K562 (cell line): ENCODE measurements around the gene INKA2. TPM values are rescaled to one million over a fixed set of nuclear protein-coding genes. Genes with fewer than 3 reads are reported as not detected.

Source experiments
- ASH1L ChIP-seq: fragments of 450-650 bp; IDR thresholded peaks from 2 replicates; pipeline ENCODE4 v1.6.1; 2018; ENCODE audit warnings: borderline replicate concordance, mild to moderate bottlenecking, low read depth; ENCODE audit not compliant: partially characterized antibody
- CBFA2T2 ChIP-seq: fragments of 450-650 bp; conservative IDR thresholded peaks from 2 replicates; pipeline ENCODE4 v1.6.1; 2017; ENCODE audit warnings: mild to moderate bottlenecking
- CSDE1 ChIP-seq, 2 experiments: fragments of 450-650 bp; IDR thresholded peaks; 2 replicates each; pipeline ENCODE4 v1.6.1; 2016; ENCODE audit warnings: mild to moderate bottlenecking in 1 of 2
- CTBP1 ChIP-seq: fragments of 450-650 bp; IDR thresholded peaks from 2 replicates; pipeline ENCODE4 v1.6.1; 2016; ENCODE audit warnings: borderline replicate concordance
- FUS ChIP-seq: fragments of 200-400 bp; formaldehyde crosslinking; optimal IDR thresholded peaks from 2 replicates; pipeline ENCODE3; 2017; ENCODE audit warnings: low read depth, low read length
- GABPB2 ChIP-seq: fragments of 250-450 bp; sonication (Bioruptor Pico); conservative IDR thresholded peaks from 2 replicates; pipeline ENCODE4 v1.5.1; 2021; ENCODE audit warnings: mild to moderate bottlenecking
- HDAC1 ChIP-seq, 2 experiments: fragments of 450-650 bp; IDR thresholded peaks; 2 replicates each; pipeline ENCODE4 v1.6.1; 2016 to 2017; ENCODE audit warnings: inconsistent platforms in 1 of 2, mild to moderate bottlenecking in 1 of 2, moderate library complexity in 1 of 2
- MTA3 ChIP-seq: fragments of 450-650 bp; formaldehyde crosslinking; IDR thresholded peaks from 2 replicates; pipeline ENCODE4 v1.6.1; 2017; ENCODE audit warnings: mild to moderate bottlenecking, borderline replicate concordance
- PCBP1 ChIP-seq: fragments of 200-400 bp; formaldehyde crosslinking; IDR thresholded peaks from 2 replicates; pipeline ENCODE4 v1.6.1; 2018; ENCODE audit warnings: mild to moderate bottlenecking, low read depth, low read length; ENCODE audit not compliant: poor library complexity, severe bottlenecking
- RBFOX2 ChIP-seq: fragments of 200-400 bp; formaldehyde crosslinking; IDR thresholded peaks from 2 replicates; pipeline ENCODE4 v1.6.1; 2017; ENCODE audit warnings: low read depth, mild to moderate bottlenecking, low read length, moderate library complexity
- SIN3A ChIP-seq, 2 experiments: fragments of 150-350 bp in 1 of 2; IDR thresholded peaks; 2 replicates each; pipeline ENCODE4 v1.6.1; 2011 to 2016; ENCODE audit warnings: borderline replicate concordance in 2 of 2, low read depth in 2 of 2, low read length in 2 of 2, mild to moderate bottlenecking in 2 of 2, moderate library complexity in 2 of 2; ENCODE audit not compliant: control insufficient read depth in 1 of 2
- TARDBP ChIP-seq: fragments of 450-650 bp; IDR thresholded peaks from 2 replicates; pipeline ENCODE4 v1.6.1; 2016
- TCF3 ChIP-seq: sonication (generic); formaldehyde crosslinking; IDR thresholded peaks from 2 replicates; pipeline ENCODE4 v1.4.0; 2020; ENCODE audit warnings: mild to moderate bottlenecking, missing genetic modification reagents
- THAP12 ChIP-seq: fragments of 250-450 bp; sonication (Bioruptor Pico); IDR thresholded peaks from 2 replicates; pipeline ENCODE4 v1.9.0; 2021; ENCODE audit warnings: mild to moderate bottlenecking, inconsistent platforms
- XRCC3 ChIP-seq: fragments of 450-650 bp; IDR thresholded peaks from 2 replicates; pipeline ENCODE4 v1.6.1; 2017; ENCODE audit warnings: mild to moderate bottlenecking, moderate library complexity
- ZNF146 ChIP-seq: IDR thresholded peaks from one replicate; pipeline ENCODE4 v1.6.1; 2018; ENCODE audit warnings: missing compliant biosample characterization; ENCODE audit not compliant: unreplicated experiment
- ZNF311 ChIP-seq: fragments of 250-450 bp; sonication (Bioruptor Pico); IDR thresholded peaks from 2 replicates; pipeline ENCODE4 v1.4.0; 2020; ENCODE audit warnings: mild to moderate bottlenecking, moderate library complexity
- ZNF589 ChIP-seq: fragments of 200-800 bp; sonication (Bioruptor generic); IDR thresholded peaks from 2 replicates; pipeline ENCODE4 v1.6.1; 2016; ENCODE audit warnings: low read depth, missing genetic modification characterization, missing compliant biosample characterization
- ZZZ3 ChIP-seq: fragments of 450-650 bp; IDR thresholded peaks from 2 replicates; pipeline ENCODE4 v1.6.1; 2016; ENCODE audit warnings: antibody characterized with exemption, mild to moderate bottlenecking, moderate library complexity
- polyA plus RNA-seq, 8 experiments: library from polyadenylated mRNA; depleted of rRNA in 4 of 8; stranded (reverse) in 5 of 8; unstranded in 3 of 8; fragments of >200 nt; fragmentation: Nextera tagmentation in 2 of 8; fragmentation: Illumina TruSeq in 1 of 8; extraction: Ambion mirVana in 2 of 8; extraction: Trizol in 1 of 8; gene quantifications; 2 replicates each; pipeline versions ENCODE4 v1.2.1 to v1.2.3, GENCODE V29; 2011 to 2014; ENCODE audit warnings: inconsistent platforms in 1 of 8, missing spikeins in 1 of 8
- total RNA-seq, 7 experiments: library from RNA; depleted of rRNA in 6 of 7; stranded (reverse); fragments of >200 nt in 6 of 7; fragmentation: Illumina TruSeq in 2 of 7; extraction: Trizol in 2 of 7; gene quantifications; 2 replicates each; pipeline versions ENCODE4 v1.2.1 to v1.2.3, GENCODE V29; 2011 to 2021; ENCODE audit warnings: low replicate concordance in 1 of 7
- TF ChIP-seq, protein P1 (sequence below): fragments of 250-450 bp; sonication (Bioruptor Pico); IDR thresholded peaks from 2 replicates; pipeline ENCODE4 v1.4.0; 2020; ENCODE audit warnings: borderline replicate concordance
- TF ChIP-seq, protein P2 (sequence below): fragments of 250-450 bp; sonication (Bioruptor Pico); IDR thresholded peaks from 2 replicates; pipeline ENCODE4 v1.8.0; 2021; ENCODE audit warnings: mild to moderate bottlenecking, moderate library complexity
- TF ChIP-seq, protein P3 (sequence below): fragments of 250-450 bp; sonication (Bioruptor Pico); IDR thresholded peaks from 2 replicates; pipeline ENCODE4 v1.4.0; 2020

The INKA2 gene
- total and polyA plus RNA-seq, 9 of the 15 experiments (the other 6 are each of a cell fraction or from before 2014, with no cell fraction given): 0.04 to 1.4 (median 0.26) TPM; not detected in 1

- TF ChIP-seq, protein P1, sequence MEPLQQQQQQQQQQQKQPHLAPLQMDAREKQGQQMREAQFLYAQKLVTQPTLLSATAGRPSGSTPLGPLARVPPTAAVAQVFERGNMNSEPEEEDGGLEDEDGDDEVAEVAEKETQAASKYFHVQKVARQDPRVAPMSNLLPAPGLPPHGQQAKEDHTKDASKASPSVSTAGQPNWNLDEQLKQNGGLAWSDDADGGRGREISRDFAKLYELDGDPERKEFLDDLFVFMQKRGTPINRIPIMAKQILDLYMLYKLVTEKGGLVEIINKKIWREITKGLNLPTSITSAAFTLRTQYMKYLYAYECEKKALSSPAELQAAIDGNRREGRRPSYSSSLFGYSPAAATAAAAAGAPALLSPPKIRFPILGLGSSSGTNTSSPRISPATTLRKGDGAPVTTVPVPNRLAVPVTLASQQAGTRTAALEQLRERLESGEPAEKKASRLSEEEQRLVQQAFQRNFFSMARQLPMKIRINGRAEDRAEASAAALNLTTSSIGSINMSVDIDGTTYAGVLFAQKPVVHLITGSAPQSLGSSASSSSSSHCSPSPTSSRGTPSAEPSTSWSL (CRISPR knock-in tag): no peak
- TF ChIP-seq HDAC1 (IDR thresholded peaks at IDR 0.05) (peak in 1 of 2 experiments; percentile 50; a peak in 1 of 4 replicates), FUS (no peak), CSDE1 (IDR thresholded peaks at IDR 0.05) (no peak), XRCC3 (no peak), ZNF311 (no peak), CTBP1 (peak; percentile 69), THAP12 (CRISPR knock-in tag) (no peak), ASH1L (peak; percentile 73), ZNF146 (peak; percentile 19), GABPB2 (0 out of 2 replicates have a peak, but pooled peaks have one; percentile 60), MTA3 (peak; percentile 71; the same call in 1 of the 2 replicates), PCBP1 (peak; percentile 81), ZZZ3 (no peak), ZNF589 (no peak), TCF3 (CRISPR knock-in tag) (no peak), TARDBP (0 out of 2 replicates have a peak, but pooled peaks have one; percentile 71), CBFA2T2 (peak; percentile 57), RBFOX2 (peak; percentile 74), SIN3A (IDR thresholded peaks at IDR 0.05; ENCODE audit: borderline replicate concordance in 2 of 2, control insufficient read depth in 1 of 2, low read depth in 2 of 2, low read length in 2 of 2) (no peak)
- TF ChIP-seq, protein P2, sequence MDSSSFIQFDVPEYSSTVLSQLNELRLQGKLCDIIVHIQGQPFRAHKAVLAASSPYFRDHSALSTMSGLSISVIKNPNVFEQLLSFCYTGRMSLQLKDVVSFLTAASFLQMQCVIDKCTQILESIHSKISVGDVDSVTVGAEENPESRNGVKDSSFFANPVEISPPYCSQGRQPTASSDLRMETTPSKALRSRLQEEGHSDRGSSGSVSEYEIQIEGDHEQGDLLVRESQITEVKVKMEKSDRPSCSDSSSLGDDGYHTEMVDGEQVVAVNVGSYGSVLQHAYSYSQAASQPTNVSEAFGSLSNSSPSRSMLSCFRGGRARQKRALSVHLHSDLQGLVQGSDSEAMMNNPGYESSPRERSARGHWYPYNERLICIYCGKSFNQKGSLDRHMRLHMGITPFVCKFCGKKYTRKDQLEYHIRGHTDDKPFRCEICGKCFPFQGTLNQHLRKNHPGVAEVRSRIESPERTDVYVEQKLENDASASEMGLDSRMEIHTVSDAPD (CRISPR knock-in tag): no peak
- TF ChIP-seq, protein P3, sequence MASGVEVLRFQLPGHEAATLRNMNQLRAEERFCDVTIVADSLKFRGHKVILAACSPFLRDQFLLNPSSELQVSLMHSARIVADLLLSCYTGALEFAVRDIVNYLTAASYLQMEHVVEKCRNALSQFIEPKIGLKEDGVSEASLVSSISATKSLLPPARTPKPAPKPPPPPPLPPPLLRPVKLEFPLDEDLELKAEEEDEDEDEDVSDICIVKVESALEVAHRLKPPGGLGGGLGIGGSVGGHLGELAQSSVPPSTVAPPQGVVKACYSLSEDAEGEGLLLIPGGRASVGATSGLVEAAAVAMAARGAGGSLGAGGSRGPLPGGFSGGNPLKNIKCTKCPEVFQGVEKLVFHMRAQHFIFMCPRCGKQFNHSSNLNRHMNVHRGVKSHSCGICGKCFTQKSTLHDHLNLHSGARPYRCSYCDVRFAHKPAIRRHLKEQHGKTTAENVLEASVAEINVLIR (CRISPR knock-in tag): no peak
These were observed at the start of gene INKA2 (continued) for GRCh38 chr1:111739194-111739924.
